ENCODE results near the gene PFKFB4.

The PFKFB4 gene

GRCh38 chr3:48569400-48569799, 12.8 kb upstream of the PFKFB4 start:
- CTCF ChIA-PET = no interaction called here
- Histone ChIP-seq H3K4me1 (ENCODE audit: control insufficient read depth, insufficient read depth, low read length) (no peaks in the 10 kb centered on the region), H3K4me3 (ENCODE audit: low read depth, low read length) (no peak overlapping the region), H3K36me3 (ENCODE audit: control insufficient read depth in 2 of 2, insufficient read depth in 1 of 2, low read length in 2 of 2) (no peaks in the 10 kb centered on the region), H3K9me3 (ENCODE audit: control insufficient read depth, insufficient read depth, low read depth, low read length) (no peaks in the 10 kb centered on the region), H3K27ac (ENCODE audit: extremely low read depth, low read depth, low read length) (no peak overlapping the region)
- POLR2A ChIA-PET = no interaction called here
- TF ChIP-seq ZNF350 (tag by site-specific recombination; IDR thresholded peaks at IDR 0.05) = no peak
- TF ChIP-seq BCL6B (tag by site-specific recombination; IDR thresholded peaks at IDR 0.05) = no peak
- TF ChIP-seq PRDM1 (tag by site-specific recombination; IDR thresholded peaks at IDR 0.05) = no peak
- no peak for TF ChIP-seq ZNF514 (tag by site-specific recombination; IDR thresholded peaks at IDR 0.05)
- no peak for TF ChIP-seq ZNF639 (tag by site-specific recombination; IDR thresholded peaks at IDR 0.05)
- no peak for TF ChIP-seq ZNF544 (tag by site-specific recombination; IDR thresholded peaks at IDR 0.05)
- TF ChIP-seq ZNF571 (tag by site-specific recombination; IDR thresholded peaks at IDR 0.05) = no peak
- TF ChIP-seq ZBTB20 (tag by site-specific recombination; IDR thresholded peaks at IDR 0.05) = no peak
- no peak for TF ChIP-seq ZNF658 (tag by site-specific recombination; IDR thresholded peaks at IDR 0.05)
- no peak for TF ChIP-seq ZNF548 (tag by site-specific recombination; IDR thresholded peaks at IDR 0.05)
- TF ChIP-seq SCRT1 (tag by site-specific recombination; IDR thresholded peaks at IDR 0.05; ENCODE audit: borderline replicate concordance) = no peak
- no peak for TF ChIP-seq ZNF335 (tag by site-specific recombination; conservative IDR thresholded peaks at IDR 0.05)
- TF ChIP-seq ZNF768 (tag by site-specific recombination; IDR thresholded peaks at IDR 0.05) = no peak
- TF ChIP-seq ZNF776 (tag by site-specific recombination; IDR thresholded peaks at IDR 0.05; ENCODE audit: borderline replicate concordance) = no peak
- no peak for TF ChIP-seq ZNF621 (tag by site-specific recombination; IDR thresholded peaks at IDR 0.05)
- no peak for TF ChIP-seq ZNF16 (tag by site-specific recombination; IDR thresholded peaks at IDR 0.05; ENCODE audit: low read depth)
- TF ChIP-seq ZFHX2 (tag by site-specific recombination; conservative IDR thresholded peaks at IDR 0.05) = no peak
- no peak for TF ChIP-seq ZBTB49 (tag by site-specific recombination; IDR thresholded peaks at IDR 0.05; ENCODE audit: low read depth)

GRCh38 chr3:48568476-48568875, 11.9 kb upstream of the PFKFB4 start:
- ChIA-PET CTCF (no interaction called here), POLR2A (no interaction called here)
- H3K9me3 ChIP-seq (ENCODE audit: control insufficient read depth, insufficient read depth, low read depth, low read length) = no peaks in the 10 kb centered on the region
- TF ChIP-seq ZNF112 (tag by site-specific recombination; IDR thresholded peaks at IDR 0.05) = no peak
- TF ChIP-seq ZBTB7A (tag by site-specific recombination; IDR thresholded peaks at IDR 0.05; ENCODE audit: low read depth) = no peak
- TF ChIP-seq ZSCAN23 (tag by site-specific recombination; IDR thresholded peaks at IDR 0.05) = no peak
- no peak for TF ChIP-seq ZFHX2 (tag by site-specific recombination; conservative IDR thresholded peaks at IDR 0.05)
- no peak for TF ChIP-seq ZBTB20 (tag by site-specific recombination; IDR thresholded peaks at IDR 0.05)
- TF ChIP-seq ZNF521 (tag by site-specific recombination; IDR thresholded peaks at IDR 0.05) = no peak
- TF ChIP-seq SP3 (tag by site-specific recombination; IDR thresholded peaks at IDR 0.05) = no peak
- no peak for TF ChIP-seq KLF1 (tag by site-specific recombination; IDR thresholded peaks at IDR 0.05)
- TF ChIP-seq ZBTB1 (tag by site-specific recombination; IDR thresholded peaks at IDR 0.05) = no peak
- no peak for TF ChIP-seq ZNF707 (tag by site-specific recombination; IDR thresholded peaks at IDR 0.05)
- TF ChIP-seq ZNF777 (tag by site-specific recombination; IDR thresholded peaks at IDR 0.05; ENCODE audit: borderline replicate concordance) = no peak
- no peak for TF ChIP-seq ZNF169 (tag by site-specific recombination; IDR thresholded peaks at IDR 0.05)
- TF ChIP-seq ZBTB10 (tag by site-specific recombination; IDR thresholded peaks at IDR 0.05) = no peak
- TF ChIP-seq TRIM28 (IDR thresholded peaks at IDR 0.05; ENCODE audit: borderline replicate concordance, low read length) = no peak
- H3K27ac ChIP-seq (ENCODE audit: extremely low read depth, low read depth, low read length) = no peak overlapping the region
- no peaks in the 10 kb centered on the region for H3K36me3 ChIP-seq (ENCODE audit: control insufficient read depth in 2 of 2, insufficient read depth in 1 of 2, low read length in 2 of 2)
- H3K4me1 ChIP-seq (ENCODE audit: control insufficient read depth, insufficient read depth, low read length) = no peaks in the 10 kb centered on the region
- no peak overlapping the region for H3K4me3 ChIP-seq (ENCODE audit: low read depth, low read length)
